Activated CD4-positive, alpha-beta memory T cell treated with anti-CD3 and anti-CD28 coated beads, Interleukin-2, amount 10 ng/mL, durations not matched to agents 7 days and 5 days (primary cell): Measurements from ENCODE around the gene SLC38A5. TPM values are rescaled to one million over a fixed set of nuclear protein-coding genes. Genes with fewer than 3 reads are reported as not detected.
A peak's percentile ranks its signal among the peaks of the same experiment; 100 is the strongest.
"Not testable (repeated sequence)": the region's sequence is repeated elsewhere in the genome, so short reads cannot be mapped to it uniquely, and the experiment has no call there.

Source experiments
- CTCF ChIA-PET: fragments of 350-600 bp; sonication (Branson Sonifier 250); formaldehyde crosslinking; loops from one replicate; lab custom pipeline; 2021; ENCODE audit warnings: antibody characterized with exemption, inconsistent platforms; lab: Charles Lee
- POLR2A ChIA-PET: fragments of 350-600 bp; sonication (Branson Sonifier 250); formaldehyde crosslinking; loops from one replicate; lab custom pipeline; 2021; ENCODE audit warnings: antibody characterized with exemption; lab: Charles Lee
- DNase-seq: peaks from one replicate; pipeline ENCODE4 v3.0.0-alpha.2; 2020
- H3K27ac Mint-ChIP-seq: one replicate; pipeline ENCODE4 v1.8.0; 2021; ENCODE audit warnings: mild to moderate bottlenecking, mixed read lengths
- H3K27me3 Mint-ChIP-seq: one replicate; pipeline ENCODE4 v1.8.0; 2021; ENCODE audit warnings: mixed read lengths
- H3K36me3 Mint-ChIP-seq: one replicate; pipeline ENCODE4 v1.8.0; 2021; ENCODE audit warnings: low read depth, mixed read lengths
- H3K4me1 Mint-ChIP-seq: one replicate; pipeline ENCODE4 v1.8.0; 2021; ENCODE audit warnings: mixed read lengths
- H3K4me3 Mint-ChIP-seq: one replicate; pipeline ENCODE4 v1.8.0; 2021; ENCODE audit warnings: mild to moderate bottlenecking, mixed read lengths
- H3K9me3 Mint-ChIP-seq: one replicate; pipeline ENCODE4 v1.8.0; 2021; ENCODE audit warnings: mixed read lengths
- total RNA-seq, 2 experiments: library from RNA; stranded (reverse); gene quantifications; one replicate each; pipeline ENCODE4 v1.2.3, GENCODE V29; 2021

Gene SLC38A5
- total RNA-seq = 10 to 100 TPM; 76.4 to 82.4 TPM

GRCh38 chrX:48470110-48470832 is at the start of gene SLC38A5:
Gene SLC38A5 (minus strand): TSS chrX:48470260. CDS start chrX:48467924, 2,336 bp downstream.
- POLR2A ChIA-PET = no interaction called here
- Mint-ChIP-seq H3K36me3 (peaks cover 27% of the 10 kb centered on the region), H3K27me3 (no peaks in the 10 kb centered on the region), H3K4me1 (peaks cover 44% of the 10 kb centered on the region), H3K4me3 (peak within 1 kb of the TSS; percentile 96), H3K27ac (peak within 1 kb of the TSS; percentile 90), H3K9me3 (no peaks in the 10 kb centered on the region)
- DNase-seq = no peak
- CTCF ChIA-PET = interaction anchor here (3.6 kb wide), 1 partner anchor 70 kb away, joined by 17 read pairs; the partner anchor contains the start of gene TBC1D25

GRCh38 chrX:48519481-48519880 is 49.4 kb upstream of the SLC38A5 start:
- not testable (repeated sequence) for H3K9me3 Mint-ChIP-seq, DNase-seq, H3K4me3 Mint-ChIP-seq, H3K27me3 Mint-ChIP-seq
- ChIA-PET POLR2A (interaction anchor here (0.7 to 1.6 kb wide), 5 partner anchors 9 to 55 kb away, joined by 3 to 8 read pairs (median 4); partner anchors contain the start of gene RBM3), CTCF (interaction anchor here (0.6 to 1.0 kb wide), 2 partner anchors 20 to 492 kb away, joined by 3 to 4 read pairs; partner anchors contain the start of gene TBC1D25)
- peaks cover 37% of the 10 kb centered on the region for H3K4me1 Mint-ChIP-seq
- H3K36me3 Mint-ChIP-seq = peaks cover 43% of the 10 kb centered on the region
- H3K27ac Mint-ChIP-seq = peak overlapping the region; percentile 99

GRCh38 chrX:48516987-48517386 is 46.9 kb upstream of the SLC38A5 start:
- Mint-ChIP-seq H3K4me3 (no peak overlapping the region), H3K9me3 (no peaks in the 10 kb centered on the region), H3K4me1 (peaks cover 36% of the 10 kb centered on the region), H3K36me3 (peaks cover 38% of the 10 kb centered on the region), H3K27me3 (no peaks in the 10 kb centered on the region), H3K27ac (no peak overlapping the region)
- no peak for DNase-seq
- CTCF ChIA-PET = no interaction called here
- POLR2A ChIA-PET = interaction anchor here (1.2 kb wide), 1 partner anchor 15 kb away, joined by 4 read pairs; no protein-coding TSS in a partner anchor

GRCh38 chrX:48516285-48516684 is 46.2 kb upstream of the SLC38A5 start:
- peak overlapping the region; percentile 31 for H3K27ac Mint-ChIP-seq

GRCh38 chrX:48515842-48516241 is 45.8 kb upstream of the SLC38A5 start:
- H3K27me3 Mint-ChIP-seq = no peaks in the 10 kb centered on the region
- peaks cover 36% of the 10 kb centered on the region for H3K36me3 Mint-ChIP-seq
- peaks cover 39% of the 10 kb centered on the region for H3K4me1 Mint-ChIP-seq
- no peaks in the 10 kb centered on the region for H3K9me3 Mint-ChIP-seq
- ChIA-PET POLR2A (no interaction called here), CTCF (no interaction called here)
- peak overlapping the region; percentile 31 for H3K27ac Mint-ChIP-seq
- H3K4me3 Mint-ChIP-seq = no peak overlapping the region
- DNase-seq = no peak

More at GRCh38 chrX:48516285-48516684, 46.2 kb upstream of the SLC38A5 start:
- no peaks in the 10 kb centered on the region for H3K27me3 Mint-ChIP-seq
- H3K4me3 Mint-ChIP-seq = no peak overlapping the region
- peaks cover 36% of the 10 kb centered on the region for H3K36me3 Mint-ChIP-seq
- no peak for DNase-seq
- POLR2A ChIA-PET = no interaction called here
- peaks cover 39% of the 10 kb centered on the region for H3K4me1 Mint-ChIP-seq
- CTCF ChIA-PET = no interaction called here
- H3K9me3 Mint-ChIP-seq = no peaks in the 10 kb centered on the region

- H3K27me3 Mint-ChIP-seq = no peaks in the 10 kb centered on the region
- no peak overlapping the region for H3K4me3 Mint-ChIP-seq
- POLR2A ChIA-PET = interaction anchor here (0.6 to 1.7 kb wide), 3 partner anchors 13 to 59 kb away, joined by 3 to 4 read pairs (median 4); partner anchors contain the start of genes RBM3 and TBC1D25
- no peak for DNase-seq
- CTCF ChIA-PET = no interaction called here
- peaks cover 40% of the 10 kb centered on the region for H3K4me1 Mint-ChIP-seq
- H3K27ac Mint-ChIP-seq = no peak overlapping the region
- H3K9me3 Mint-ChIP-seq = no peaks in the 10 kb centered on the region
- peaks cover 39% of the 10 kb centered on the region for H3K36me3 Mint-ChIP-seq
Observed at GRCh38 chrX:48514868-48515460, 44.9 kb upstream of the SLC38A5 start.

GRCh38 chrX:48514126-48514806 is 44.2 kb upstream of the SLC38A5 start:
- H3K27ac Mint-ChIP-seq = no peak overlapping the region
- peaks cover 41% of the 10 kb centered on the region for H3K4me1 Mint-ChIP-seq
- ChIA-PET CTCF (no interaction called here), POLR2A (interaction anchor here (0.6 to 1.7 kb wide), 3 partner anchors 14 to 60 kb away, joined by 3 to 4 read pairs (median 4); partner anchors contain the start of genes RBM3 and TBC1D25)
- H3K4me3 Mint-ChIP-seq = no peak overlapping the region
- peaks cover 41% of the 10 kb centered on the region for H3K36me3 Mint-ChIP-seq
- H3K9me3 Mint-ChIP-seq = no peaks in the 10 kb centered on the region
- no peak for DNase-seq
- H3K27me3 Mint-ChIP-seq = no peaks in the 10 kb centered on the region

GRCh38 chrX:48513670-48514069 is 43.6 kb upstream of the SLC38A5 start:
- ChIA-PET POLR2A (interaction anchor here (1.7 kb wide), 1 partner anchor 25 kb away, joined by 4 read pairs; the partner anchor contains the start of gene TBC1D25), CTCF (no interaction called here)
- no peak for DNase-seq
- Mint-ChIP-seq H3K4me1 (peaks cover 38% of the 10 kb centered on the region), H3K27me3 (no peaks in the 10 kb centered on the region), H3K27ac (no peak overlapping the region), H3K4me3 (no peak overlapping the region), H3K36me3 (peaks cover 38% of the 10 kb centered on the region), H3K9me3 (no peaks in the 10 kb centered on the region)

GRCh38 chrX:48512371-48512935 is 42.4 kb upstream of the SLC38A5 start:
- Mint-ChIP-seq H3K27ac (no peak overlapping the region), H3K9me3 (no peaks in the 10 kb centered on the region), H3K4me1 (peaks cover 42% of the 10 kb centered on the region), H3K27me3 (no peaks in the 10 kb centered on the region), H3K36me3 (peaks cover 38% of the 10 kb centered on the region), H3K4me3 (no peak overlapping the region)
- POLR2A ChIA-PET = no interaction called here
- DNase-seq = no peak
- CTCF ChIA-PET = no interaction called here

GRCh38 chrX:48511560-48511959 is 41.5 kb upstream of the SLC38A5 start:
- Mint-ChIP-seq H3K27ac (no peak overlapping the region), H3K4me3 (no peak overlapping the region), H3K27me3 (no peaks in the 10 kb centered on the region), H3K36me3 (peaks cover 35% of the 10 kb centered on the region), H3K4me1 (peaks cover 37% of the 10 kb centered on the region), H3K9me3 (no peaks in the 10 kb centered on the region)
- DNase-seq = no peak
- CTCF ChIA-PET = no interaction called here
- POLR2A ChIA-PET = interaction anchor here (2.0 kb wide), 1 partner anchor 10 kb away, joined by 6 read pairs; the partner anchor contains the start of gene EBP

GRCh38 chrX:48509619-48510018 is 39.6 kb upstream of the SLC38A5 start:
- Mint-ChIP-seq H3K27me3 (no peaks in the 10 kb centered on the region), H3K4me3 (peak overlapping the region; percentile 81), H3K36me3 (peaks cover 20% of the 10 kb centered on the region), H3K27ac (peak overlapping the region; percentile 47), H3K9me3 (no peaks in the 10 kb centered on the region), H3K4me1 (peaks cover 33% of the 10 kb centered on the region)
- CTCF ChIA-PET = no interaction called here
- POLR2A ChIA-PET = interaction anchor here (1.4 to 2.0 kb wide), 2 partner anchors 12 to 29 kb away, joined by 4 to 6 read pairs; partner anchors contain the start of genes EBP and TBC1D25
- DNase-seq = no peak

GRCh38 chrX:48509245-48509590 is 39.2 kb upstream of the SLC38A5 start:
- DNase-seq = no peak
- H3K4me1 Mint-ChIP-seq = peaks cover 33% of the 10 kb centered on the region
- ChIA-PET POLR2A (interaction anchor here (2.0 to 2.3 kb wide), 2 partner anchors 12 kb away, joined by 6 to 11 read pairs; partner anchors contain the start of gene EBP), CTCF (interaction anchor here (1.3 kb wide), 1 partner anchor 41 kb away, joined by 3 read pairs; no protein-coding TSS in a partner anchor)
- H3K27me3 Mint-ChIP-seq = no peaks in the 10 kb centered on the region
- peak overlapping the region; percentile 81 for H3K4me3 Mint-ChIP-seq
- H3K9me3 Mint-ChIP-seq = no peaks in the 10 kb centered on the region
- H3K27ac Mint-ChIP-seq = peak overlapping the region; percentile 47
- peaks cover 18% of the 10 kb centered on the region for H3K36me3 Mint-ChIP-seq
